HL-60 (cell line): ENCODE data around the gene DAPK1.

Source experiments
- CTCF ChIP-seq: IDR thresholded peaks from one replicate; pipeline ENCODE4 v1.5.1; 2011; ENCODE audit warnings: low read length, control low read depth, inconsistent platforms; ENCODE audit not compliant: insufficient read depth
- POLR2AphosphoS5 ChIP-seq: IDR thresholded peaks from 2 replicates; pipeline ENCODE4 v1.6.1; 2012; ENCODE audit warnings: low read depth

- TF ChIP-seq POLR2AphosphoS5 (no peak), CTCF (no peak)
These were observed 253.8 kb downstream of the DAPK1 start for GRCh38 chr9:87751423-87751822.
